Stimulated activated memory B cell treated with anti-CD40 and anti-IgM and Interleukin-4, amounts not matched to agents 10 μg/mL and 1 μg/mL and 100 μg/mL, for 72 hours (primary cell): ENCODE measurements around the gene FOXR2.

Source experiments
- ATAC-seq: fragments of 150-1000 bp; cut with Tn5 transposase; 2 replicates; pipeline ENCODE4 v1.10.0; 2021
- H3K27ac Mint-ChIP-seq: one replicate; pipeline ENCODE4 v1.8.0; 2022; ENCODE audit warnings: mild to moderate bottlenecking, mixed read lengths
- H3K27me3 Mint-ChIP-seq: one replicate; pipeline ENCODE4 v1.8.0; 2022; ENCODE audit warnings: mixed read lengths
- H3K36me3 Mint-ChIP-seq: one replicate; pipeline ENCODE4 v1.8.0; 2022; ENCODE audit warnings: mixed read lengths
- H3K4me1 Mint-ChIP-seq: one replicate; pipeline ENCODE4 v1.8.0; 2022; ENCODE audit warnings: mixed read lengths
- H3K4me3 Mint-ChIP-seq: one replicate; pipeline ENCODE4 v1.8.0; 2022; ENCODE audit warnings: mild to moderate bottlenecking, moderate library complexity, mixed read lengths
- H3K9me3 Mint-ChIP-seq: one replicate; pipeline ENCODE4 v1.8.0; 2022; ENCODE audit warnings: mixed read lengths

The FOXR2 gene, protein sequence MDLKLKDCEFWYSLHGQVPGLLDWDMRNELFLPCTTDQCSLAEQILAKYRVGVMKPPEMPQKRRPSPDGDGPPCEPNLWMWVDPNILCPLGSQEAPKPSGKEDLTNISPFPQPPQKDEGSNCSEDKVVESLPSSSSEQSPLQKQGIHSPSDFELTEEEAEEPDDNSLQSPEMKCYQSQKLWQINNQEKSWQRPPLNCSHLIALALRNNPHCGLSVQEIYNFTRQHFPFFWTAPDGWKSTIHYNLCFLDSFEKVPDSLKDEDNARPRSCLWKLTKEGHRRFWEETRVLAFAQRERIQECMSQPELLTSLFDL

DNA sequence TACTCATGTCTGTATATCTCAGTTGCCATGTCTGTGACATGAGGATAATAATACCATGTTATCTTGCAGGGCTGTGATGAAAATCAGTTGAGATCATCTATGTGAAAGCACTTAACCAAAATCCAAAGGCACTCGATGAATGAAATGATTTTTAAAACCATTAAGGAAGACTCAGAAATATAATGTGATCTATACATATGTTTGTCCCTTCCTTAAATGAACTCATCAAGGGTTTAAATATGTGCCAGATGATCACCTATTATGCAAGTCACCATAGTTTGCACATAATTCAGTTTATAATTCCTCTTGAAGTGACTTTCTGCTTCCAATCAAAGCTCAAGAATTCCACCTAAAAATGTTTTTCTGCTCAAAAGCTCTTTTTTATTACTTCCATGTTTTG is at the start of gene FOXR2:
FOXR2 (plus strand) TSS at position 301 of the 400 bp plus-strand sequence. CDS start 312 bp downstream, outside the sequence.
- Mint-ChIP-seq H3K27me3 (no peaks in the 10 kb centered on the region), H3K36me3 (no peaks in the 10 kb centered on the region), H3K4me1 (no peaks in the 10 kb centered on the region), H3K4me3 (no peak within 1 kb of the TSS), H3K9me3 (peaks cover 6% of the 10 kb centered on the region), H3K27ac (no peak within 1 kb of the TSS)
- no peak for ATAC-seq

DNA sequence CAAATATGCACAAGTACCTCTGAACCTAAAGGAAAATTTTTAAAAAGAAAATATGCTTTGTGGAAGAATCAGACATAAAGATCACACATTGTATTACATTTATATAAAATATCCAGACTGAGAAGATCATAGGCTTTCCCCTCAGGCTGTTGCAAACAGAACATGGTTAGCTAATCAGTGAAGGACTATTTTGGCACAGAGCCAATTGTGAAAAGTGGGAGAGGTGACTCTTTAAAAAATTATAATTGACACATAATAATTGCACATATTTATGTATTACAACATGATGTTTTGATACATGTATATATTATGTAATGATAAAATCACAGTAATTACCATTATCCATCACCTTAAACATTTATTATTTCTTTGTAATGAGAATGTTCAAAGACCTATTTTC is 44.1 kb upstream of the FOXR2 start:
- H3K36me3 Mint-ChIP-seq = no peaks in the 10 kb centered on the region
- no peak overlapping the region for H3K27ac Mint-ChIP-seq
- H3K27me3 Mint-ChIP-seq = no peaks in the 10 kb centered on the region
- H3K4me1 Mint-ChIP-seq = no peaks in the 10 kb centered on the region
- peaks cover 20% of the 10 kb centered on the region for H3K9me3 Mint-ChIP-seq
- ATAC-seq = no peak
- H3K4me3 Mint-ChIP-seq = no peak overlapping the region

DNA sequence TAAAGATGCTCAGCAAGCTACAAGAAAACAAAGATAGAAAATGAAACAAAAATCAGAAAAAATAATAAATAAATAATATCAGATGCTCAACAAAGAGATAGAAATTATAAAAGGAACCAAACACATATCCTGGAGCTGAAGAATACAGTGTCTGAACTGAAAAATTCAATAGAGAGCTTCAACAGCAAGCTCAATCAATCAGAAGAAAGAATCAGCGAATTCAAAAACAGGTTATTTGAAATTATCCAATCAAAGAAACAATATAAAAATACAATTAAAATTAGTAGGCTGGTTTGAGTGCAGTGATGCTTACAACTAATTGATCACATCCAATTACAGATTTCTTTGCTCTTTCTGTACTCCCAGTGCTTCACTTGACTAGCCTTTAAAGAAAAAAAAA is 40.8 kb upstream of the FOXR2 start:
- H3K4me1 Mint-ChIP-seq = no peaks in the 10 kb centered on the region
- H3K27me3 Mint-ChIP-seq = no peaks in the 10 kb centered on the region
- no peaks in the 10 kb centered on the region for H3K36me3 Mint-ChIP-seq
- no peak overlapping the region for H3K4me3 Mint-ChIP-seq
- no peak overlapping the region for H3K27ac Mint-ChIP-seq
- ATAC-seq = no peak
- peaks cover 19% of the 10 kb centered on the region for H3K9me3 Mint-ChIP-seq

DNA sequence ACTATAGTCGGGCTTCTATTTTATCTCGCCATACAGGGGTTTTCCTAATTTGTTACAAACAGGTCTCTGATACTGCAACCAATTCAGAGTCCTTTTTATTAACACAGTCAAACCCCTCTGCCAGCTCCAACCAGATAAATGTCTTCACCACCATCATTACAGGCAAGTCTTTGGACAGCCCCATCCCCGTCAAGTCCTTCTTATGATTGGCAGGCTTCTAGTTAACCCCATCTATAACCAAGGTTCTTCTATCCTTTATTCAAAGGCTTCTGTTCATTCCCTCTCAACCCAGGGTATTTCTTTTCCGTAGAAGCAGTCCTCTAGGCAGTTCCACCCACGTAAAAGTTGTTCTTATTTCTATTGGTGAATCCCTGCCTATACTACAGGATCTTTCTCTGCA is 29.9 kb upstream of the FOXR2 start:
- ATAC-seq = no peak
- Mint-ChIP-seq H3K4me3 (no peak overlapping the region), H3K27ac (no peak overlapping the region), H3K36me3 (no peaks in the 10 kb centered on the region), H3K4me1 (no peaks in the 10 kb centered on the region), H3K27me3 (no peaks in the 10 kb centered on the region), H3K9me3 (no peaks in the 10 kb centered on the region)

DNA sequence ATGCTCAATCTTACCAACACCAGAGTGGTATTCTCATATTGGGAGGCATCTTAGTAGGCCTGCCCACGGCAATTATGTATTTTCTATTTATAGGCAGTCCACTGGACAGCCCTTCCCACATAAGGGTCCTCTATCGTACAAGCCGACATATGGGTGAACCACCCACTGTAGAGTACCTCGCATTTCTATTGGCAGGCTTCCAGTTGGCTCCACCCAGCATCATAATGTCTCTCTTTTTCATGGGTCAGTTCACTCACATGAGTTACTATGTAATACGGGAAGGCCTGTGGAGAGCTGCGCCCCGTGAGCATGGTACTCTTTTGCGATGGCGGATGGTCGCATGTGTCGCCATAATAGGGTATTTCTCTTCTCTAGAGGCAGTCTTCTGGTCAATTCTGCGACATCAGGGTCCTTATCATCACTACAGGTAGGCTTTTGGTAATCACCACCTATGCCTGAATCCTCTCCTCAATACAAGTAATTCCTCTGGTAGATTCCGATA is 29.4 kb upstream of the FOXR2 start:
- no peak overlapping the region for H3K27ac Mint-ChIP-seq

DNA sequence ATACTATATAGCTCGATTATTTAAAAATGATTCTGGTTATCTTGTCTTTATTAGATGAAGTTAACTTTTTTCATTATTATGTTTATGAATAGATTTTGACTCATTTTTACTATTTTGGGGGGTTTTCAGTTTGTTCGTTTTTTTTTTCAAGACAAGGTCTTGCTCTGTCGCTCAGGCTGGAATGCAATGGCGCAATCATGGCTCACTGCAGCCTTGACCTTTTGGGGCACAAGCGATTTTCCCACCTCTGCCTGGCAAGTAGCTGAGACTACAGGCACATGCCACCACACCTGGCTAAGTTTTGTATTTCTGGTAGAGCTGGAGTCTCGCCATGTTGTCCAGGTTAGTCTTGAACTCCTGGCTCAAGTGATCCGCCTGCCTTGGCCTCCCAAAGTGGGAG is 24.9 kb upstream of the FOXR2 start:
- H3K4me3 Mint-ChIP-seq = no peak overlapping the region
- no peaks in the 10 kb centered on the region for H3K36me3 Mint-ChIP-seq
- no peaks in the 10 kb centered on the region for H3K4me1 Mint-ChIP-seq
- H3K27ac Mint-ChIP-seq = no peak overlapping the region
- H3K9me3 Mint-ChIP-seq = no peaks in the 10 kb centered on the region
- ATAC-seq = no peak
- H3K27me3 Mint-ChIP-seq = no peaks in the 10 kb centered on the region

More for the DNA sequence above, 29.4 kb upstream of the FOXR2 start:
- Mint-ChIP-seq H3K4me3 (no peak overlapping the region), H3K9me3 (no peaks in the 10 kb centered on the region), H3K4me1 (no peaks in the 10 kb centered on the region), H3K27me3 (no peaks in the 10 kb centered on the region), H3K36me3 (no peaks in the 10 kb centered on the region)
- no peak for ATAC-seq

DNA sequence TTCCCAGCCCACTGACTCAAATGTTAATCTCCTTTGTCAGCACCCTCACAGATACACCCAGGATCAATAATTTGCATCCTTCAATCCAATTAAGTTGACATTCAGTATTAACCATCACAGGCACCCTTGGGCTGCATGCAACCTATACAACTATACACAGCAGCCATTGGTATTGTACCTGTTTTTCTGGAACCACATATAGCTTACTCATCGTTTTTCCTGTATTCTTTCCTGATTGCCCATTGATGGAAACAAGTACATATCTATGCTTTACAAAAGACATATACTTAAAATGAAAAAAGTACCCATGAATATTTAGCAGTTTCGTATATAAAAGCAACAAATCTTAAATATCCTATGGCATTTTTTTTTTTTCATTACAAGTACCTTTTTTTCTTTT is 3.7 kb upstream of the FOXR2 start:
- Mint-ChIP-seq H3K27me3 (no peaks in the 10 kb centered on the region), H3K4me3 (no peak overlapping the region), H3K9me3 (peaks cover 6% of the 10 kb centered on the region), H3K36me3 (no peaks in the 10 kb centered on the region), H3K4me1 (no peaks in the 10 kb centered on the region), H3K27ac (no peak overlapping the region)
- ATAC-seq = no peak

DNA sequence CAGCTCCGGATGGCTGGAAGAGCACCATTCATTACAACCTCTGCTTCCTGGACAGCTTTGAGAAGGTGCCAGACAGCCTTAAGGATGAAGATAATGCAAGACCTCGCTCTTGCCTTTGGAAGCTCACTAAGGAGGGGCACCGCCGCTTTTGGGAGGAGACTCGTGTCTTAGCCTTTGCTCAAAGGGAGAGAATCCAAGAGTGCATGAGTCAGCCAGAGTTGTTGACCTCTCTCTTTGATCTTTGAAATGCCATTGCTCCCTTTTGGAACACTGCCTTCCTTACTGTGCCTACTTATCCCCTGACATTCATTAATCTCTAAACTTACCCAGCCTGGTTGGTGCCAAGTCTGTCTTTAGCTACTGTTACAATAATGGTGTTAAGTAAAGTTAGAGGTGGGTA is 1.2 kb downstream of the FOXR2 start:
- Mint-ChIP-seq H3K9me3 (peaks cover 6% of the 10 kb centered on the region), H3K27me3 (no peaks in the 10 kb centered on the region), H3K36me3 (no peaks in the 10 kb centered on the region), H3K4me1 (no peaks in the 10 kb centered on the region), H3K4me3 (no peak overlapping the region), H3K27ac (no peak overlapping the region)
- ATAC-seq = no peak

DNA sequence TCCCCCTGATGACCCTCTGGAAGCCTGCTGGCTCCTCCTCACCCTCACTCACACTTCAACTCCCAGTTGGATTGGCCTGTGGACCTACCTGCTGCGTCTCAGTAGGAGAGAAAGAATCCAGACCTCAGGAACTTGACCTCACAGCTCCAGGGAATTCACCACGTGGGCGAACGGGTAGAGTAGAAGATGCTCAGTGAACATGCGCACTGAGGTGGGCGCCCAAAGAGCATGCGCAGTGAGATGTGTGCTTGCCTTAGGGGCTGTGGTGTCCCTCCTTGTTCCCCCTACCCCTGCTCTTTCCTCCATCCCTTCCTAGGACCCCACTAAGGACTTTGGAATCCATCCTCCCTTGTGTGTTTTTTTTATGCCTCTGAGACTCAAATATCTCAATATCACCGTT is 12.9 kb downstream of the FOXR2 start:
- no peak overlapping the region for H3K27ac Mint-ChIP-seq

DNA sequence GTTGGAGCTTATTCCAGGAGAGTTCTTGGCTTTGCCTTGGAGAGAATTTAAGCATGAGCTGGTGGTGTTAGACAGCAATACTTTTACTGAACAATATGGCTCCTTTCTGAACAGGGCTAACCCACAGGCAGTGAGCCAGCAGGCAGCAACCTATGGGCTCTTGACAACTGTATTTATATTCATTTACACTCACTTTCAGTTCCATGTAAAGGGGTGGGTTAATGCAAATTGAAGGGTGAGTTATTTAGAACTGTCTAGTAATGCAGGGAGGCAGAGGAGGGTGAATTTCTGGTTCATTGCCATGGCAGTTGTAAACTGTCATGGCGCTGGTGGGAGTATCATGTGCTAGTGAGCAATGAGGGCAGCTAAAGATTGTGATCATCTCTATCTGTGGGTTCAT is 15.7 kb downstream of the FOXR2 start:
- Mint-ChIP-seq H3K36me3 (no peaks in the 10 kb centered on the region), H3K4me3 (no peak overlapping the region), H3K27ac (no peak overlapping the region), H3K4me1 (no peaks in the 10 kb centered on the region), H3K9me3 (no peaks in the 10 kb centered on the region), H3K27me3 (no peaks in the 10 kb centered on the region)
- ATAC-seq = peak; percentile 83

More for the DNA sequence above, 12.9 kb downstream of the FOXR2 start:
- Mint-ChIP-seq H3K36me3 (no peaks in the 10 kb centered on the region), H3K4me3 (no peak overlapping the region), H3K27me3 (no peaks in the 10 kb centered on the region), H3K9me3 (no peaks in the 10 kb centered on the region), H3K4me1 (no peaks in the 10 kb centered on the region)
- no peak for ATAC-seq

DNA sequence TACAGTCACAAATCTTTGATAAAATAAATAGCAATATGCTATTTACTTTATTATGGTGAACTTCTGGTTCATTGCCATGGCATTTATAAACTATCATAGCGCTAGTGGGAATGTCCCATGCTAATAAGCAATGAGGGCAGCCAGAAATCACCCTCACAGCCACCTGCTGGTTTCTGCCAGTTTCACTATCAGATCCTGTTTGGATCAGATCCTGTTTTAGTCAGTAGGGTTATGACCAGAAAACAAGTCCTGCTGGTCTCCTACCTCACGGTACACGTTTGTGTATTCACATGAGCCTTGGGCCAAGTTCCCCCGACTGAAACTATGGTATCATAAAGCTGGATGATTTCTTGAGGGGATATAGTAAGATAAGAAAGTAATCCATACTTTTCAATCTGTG is 17.7 kb downstream of the FOXR2 start:
- no peak overlapping the region for H3K27ac Mint-ChIP-seq
- no peaks in the 10 kb centered on the region for H3K27me3 Mint-ChIP-seq
- H3K36me3 Mint-ChIP-seq = no peaks in the 10 kb centered on the region
- ATAC-seq = peak; percentile 89
- H3K9me3 Mint-ChIP-seq = no peaks in the 10 kb centered on the region
- H3K4me3 Mint-ChIP-seq = no peak overlapping the region
- H3K4me1 Mint-ChIP-seq = peaks cover 2% of the 10 kb centered on the region

DNA sequence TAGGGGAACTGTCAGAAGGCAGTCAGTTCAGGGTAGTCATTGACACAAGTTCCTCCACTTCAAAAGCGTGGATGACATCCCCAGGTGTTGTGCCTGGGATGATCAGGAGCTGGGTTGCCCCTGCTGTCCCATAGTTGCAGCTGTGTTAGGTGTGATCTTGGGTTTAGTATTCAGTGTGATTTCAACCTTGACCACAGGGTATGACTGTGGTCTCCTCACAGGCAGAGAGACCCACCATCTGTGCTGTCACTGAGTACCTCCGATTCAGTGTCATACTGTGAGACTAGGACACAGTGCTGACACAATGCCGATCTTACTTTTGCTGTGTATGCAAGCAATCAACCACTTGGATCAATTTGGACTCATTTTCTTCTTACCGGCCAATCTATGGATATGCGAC is 25.2 kb downstream of the FOXR2 start:
- Mint-ChIP-seq H3K4me3 (no peak overlapping the region), H3K27ac (peak overlapping the region; percentile 67), H3K27me3 (no peaks in the 10 kb centered on the region), H3K9me3 (no peaks in the 10 kb centered on the region), H3K36me3 (no peaks in the 10 kb centered on the region), H3K4me1 (peaks cover 40% of the 10 kb centered on the region)
- peak; percentile 59 for ATAC-seq

DNA sequence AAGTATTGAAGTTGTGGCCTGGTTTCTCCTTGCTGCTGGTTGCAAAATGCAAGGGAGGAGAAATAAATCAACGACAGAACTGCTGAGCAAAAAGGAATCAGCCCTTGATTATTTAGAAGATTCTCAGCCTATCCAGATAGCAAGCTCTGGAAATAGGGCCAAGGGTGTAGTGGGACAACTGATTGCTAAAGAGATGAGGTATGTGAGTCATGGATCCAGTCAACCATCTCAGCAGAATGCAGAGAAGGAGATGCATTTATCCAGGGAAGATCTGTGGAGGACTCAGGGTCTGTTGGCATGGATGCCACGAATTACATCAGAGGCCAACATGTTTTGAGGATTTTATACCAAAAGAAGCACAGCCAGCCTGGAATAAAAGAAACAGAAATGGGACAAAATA is 36.7 kb downstream of the FOXR2 start:
- no peak overlapping the region for H3K4me3 Mint-ChIP-seq
- H3K9me3 Mint-ChIP-seq = no peaks in the 10 kb centered on the region
- H3K36me3 Mint-ChIP-seq = no peaks in the 10 kb centered on the region
- peaks cover 17% of the 10 kb centered on the region for H3K4me1 Mint-ChIP-seq
- H3K27me3 Mint-ChIP-seq = no peaks in the 10 kb centered on the region
- H3K27ac Mint-ChIP-seq = no peak overlapping the region
- ATAC-seq = no peak

DNA sequence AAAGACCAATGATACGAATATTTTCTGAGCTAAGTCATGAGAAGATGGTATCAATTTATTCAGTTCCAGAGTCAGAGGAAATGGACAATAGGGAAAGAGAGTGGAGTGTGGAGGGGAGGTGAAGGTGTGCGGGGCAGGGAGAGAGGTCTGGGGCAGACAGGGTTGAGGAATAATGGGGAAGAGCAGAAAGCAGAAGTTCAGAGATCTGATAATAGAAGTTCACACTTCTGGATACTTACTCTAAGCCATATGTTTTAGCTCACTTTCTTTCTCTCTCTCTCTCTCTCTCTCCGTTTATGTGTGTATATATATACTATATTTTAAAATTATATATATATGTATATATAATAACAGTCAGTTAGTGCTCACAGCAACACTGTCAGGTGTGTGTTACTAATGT is 40.4 kb downstream of the FOXR2 start:
- H3K9me3 Mint-ChIP-seq = no peaks in the 10 kb centered on the region
- peak overlapping the region; percentile 42 for H3K4me3 Mint-ChIP-seq
- no peak for ATAC-seq
- peaks cover 17% of the 10 kb centered on the region for H3K4me1 Mint-ChIP-seq
- peak overlapping the region; percentile 35 for H3K27ac Mint-ChIP-seq
- no peaks in the 10 kb centered on the region for H3K36me3 Mint-ChIP-seq
- H3K27me3 Mint-ChIP-seq = no peaks in the 10 kb centered on the region

DNA sequence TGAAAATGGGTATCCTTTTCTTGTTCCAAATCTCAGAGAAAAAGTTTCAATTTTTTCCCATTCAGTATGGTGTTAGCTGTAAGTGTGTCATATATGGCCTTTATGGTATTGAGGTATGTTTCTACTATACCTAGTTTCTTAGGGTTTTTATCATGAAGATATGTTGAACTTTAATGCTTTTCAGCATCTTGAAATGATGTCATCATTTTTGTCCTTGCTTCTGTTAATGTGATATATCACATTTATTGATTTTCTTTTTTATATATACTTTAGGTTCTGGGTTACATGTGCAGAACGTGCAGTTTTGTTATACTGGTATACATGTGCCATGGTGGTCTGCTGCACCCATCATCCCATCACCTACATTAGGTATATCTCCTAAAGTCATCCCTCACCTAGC is 44.9 kb downstream of the FOXR2 start:
- Mint-ChIP-seq H3K27me3 (no peaks in the 10 kb centered on the region), H3K9me3 (peaks cover 6% of the 10 kb centered on the region), H3K4me1 (peaks cover 9% of the 10 kb centered on the region), H3K27ac (no peak overlapping the region), H3K4me3 (no peak overlapping the region), H3K36me3 (peaks cover 5% of the 10 kb centered on the region)
- ATAC-seq = no peak
